ENCODE results near the gene SLC29A3. TPM values are rescaled to one million over a fixed set of nuclear protein-coding genes. Genes with fewer than 3 reads are reported as not detected.

Gene SLC29A3
- total and polyA plus RNA-seq, 5 donors from 2014 or later: 4.8 to 16.2 (median 11.1) TPM

DNA sequence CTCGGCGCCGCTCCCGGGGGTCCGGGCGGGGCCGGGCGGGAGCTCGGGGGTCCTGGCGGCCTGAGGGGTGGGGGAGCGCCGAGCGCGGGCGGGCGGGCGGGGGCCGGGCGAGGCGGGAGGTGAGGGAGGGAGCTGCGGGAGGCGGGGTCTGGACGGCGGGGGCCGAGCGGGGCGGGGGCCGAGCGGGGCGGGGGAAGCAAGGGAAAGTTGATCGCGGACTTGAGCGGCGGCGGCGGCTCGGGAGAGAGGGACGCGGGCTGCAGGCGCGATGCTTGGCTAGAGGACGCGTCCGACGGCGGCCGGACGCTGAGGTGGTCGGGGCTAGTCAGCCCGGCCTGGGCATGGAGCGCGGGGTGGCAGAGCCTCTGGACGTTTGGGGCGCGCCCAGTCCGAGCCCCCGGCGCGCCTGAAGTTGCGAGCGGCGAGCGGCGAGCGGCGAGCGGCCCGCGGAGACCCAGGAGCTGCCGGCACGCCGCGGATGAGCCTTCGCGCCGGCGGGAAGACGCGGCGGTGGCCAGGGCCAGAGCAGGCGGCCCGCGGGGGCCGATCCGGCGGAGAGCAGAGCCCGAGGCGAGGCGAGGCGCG lies 77.7 kb downstream of the SLC29A3 start, which contains the start of gene CDH23:
Gene CDH23 (plus strand): TSS at position 210 of the 585 bp plus-strand sequence. CDS start 42,912 bp downstream, outside the sequence.
- H3K9me3 ChIP-seq (ENCODE audit: control insufficient read depth in 2 of 2, low read length in 2 of 2): no peaks in the 10 kb centered on the region
- H3K4me1 ChIP-seq (ENCODE audit: control insufficient read depth, insufficient read depth, low read length, poor library complexity, severe bottlenecking): peaks cover 4% of the 10 kb centered on the region
- H3K36me3 Mint-ChIP-seq: no peaks in the 10 kb centered on the region
- H3K27ac Mint-ChIP-seq: no peak within 1 kb of the TSS
- peak within 1 kb of the TSS in 3 of 4 donors; percentile 26 to 80 (median 67) for H3K4me3 Mint-ChIP-seq
- no peak within 1 kb of the TSS for H3K4me3 ChIP-seq (ENCODE audit: low read depth, low read length)
- H3K27me3 ChIP-seq (ENCODE audit: control insufficient read depth, insufficient read depth, low read length): peaks cover 31% of the 10 kb centered on the region
- peaks cover 0 to 10% (median 0%) of the 10 kb centered on the region in 4 donors for H3K4me1 Mint-ChIP-seq
- H3K27ac ChIP-seq (ENCODE audit: insufficient read depth, low read length, poor library complexity, severe bottlenecking): no peak within 1 kb of the TSS
- ATAC-seq (ENCODE audit: low read depth in 2 of 2) (no peak), DNase-seq (no peak)
- H3K27me3 Mint-ChIP-seq: peaks cover 71% of the 10 kb centered on the region
- H3K9me3 Mint-ChIP-seq: peaks cover 0 to 3% (median 0%) of the 10 kb centered on the region in 7 donors
- H3K36me3 ChIP-seq (ENCODE audit: control insufficient read depth, insufficient read depth, low read length): no peaks in the 10 kb centered on the region

DNA sequence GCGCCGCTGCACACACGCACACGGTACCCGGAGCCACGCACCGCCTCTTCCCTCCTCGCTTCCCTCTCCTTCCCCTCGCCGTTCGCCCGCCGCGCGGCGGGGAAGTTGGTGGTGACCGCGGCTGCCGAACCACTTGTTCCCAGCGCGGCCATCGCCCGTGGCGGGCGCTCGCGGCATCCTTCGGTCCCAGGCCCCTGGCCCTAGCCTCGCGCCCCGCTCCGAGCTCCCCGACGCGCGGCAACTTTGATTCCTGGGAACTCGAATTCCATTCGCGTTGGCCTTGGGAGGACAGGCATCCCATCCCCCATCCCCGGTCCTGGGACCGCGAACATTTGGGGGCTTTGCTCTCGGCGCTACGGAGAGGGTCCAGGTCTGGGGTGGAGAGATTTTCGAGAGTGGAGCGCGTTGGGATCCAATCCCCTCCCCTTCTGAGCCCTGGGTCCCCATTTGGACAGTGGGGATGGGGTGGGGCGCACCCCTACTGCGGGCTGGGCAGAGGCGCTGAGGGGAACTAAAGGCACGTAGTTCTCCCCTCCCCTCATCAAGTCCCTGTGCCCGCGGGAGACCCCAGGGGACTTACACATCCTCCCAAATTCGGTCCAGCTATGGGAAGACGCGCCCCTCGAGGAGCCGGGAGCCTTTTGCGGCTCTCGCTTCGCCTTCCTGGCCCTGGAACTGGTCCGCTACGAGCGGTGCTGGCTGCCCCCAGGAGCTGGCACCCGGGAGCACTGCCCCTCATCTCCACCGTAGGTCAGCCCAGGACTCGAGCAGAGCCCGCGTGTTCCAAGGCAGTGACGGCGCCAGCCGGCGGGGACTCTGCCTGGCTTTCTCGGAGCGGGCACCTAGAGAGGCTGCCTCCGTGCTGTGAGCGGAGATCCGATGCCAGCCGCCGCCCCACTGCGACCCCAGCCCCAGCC lies 78.5 kb downstream of the SLC29A3 start:
- no peak overlapping the region for H3K27ac ChIP-seq (ENCODE audit: insufficient read depth, low read length, poor library complexity, severe bottlenecking)
- H3K9me3 ChIP-seq (ENCODE audit: control insufficient read depth in 2 of 2, low read length in 2 of 2): no peaks in the 10 kb centered on the region
- Mint-ChIP-seq H3K27ac (no peak overlapping the region), H3K4me1 (peaks cover 0 to 10% (median 0%) of the 10 kb centered on the region in 4 donors), H3K36me3 (no peaks in the 10 kb centered on the region), H3K4me3 (peak overlapping the region in 2 of 4 donors; percentile 67 to 70), H3K27me3 (peaks cover 67% of the 10 kb centered on the region), H3K9me3 (peaks cover 0 to 3% (median 0%) of the 10 kb centered on the region in 7 donors)
- no peak overlapping the region for H3K4me3 ChIP-seq (ENCODE audit: low read depth, low read length)
- no peak for DNase-seq
- no peaks in the 10 kb centered on the region for H3K36me3 ChIP-seq (ENCODE audit: control insufficient read depth, insufficient read depth, low read length)
- no peak for ATAC-seq (ENCODE audit: low read depth in 2 of 2)
- peaks cover 28% of the 10 kb centered on the region for H3K27me3 ChIP-seq (ENCODE audit: control insufficient read depth, insufficient read depth, low read length)
- H3K4me1 ChIP-seq (ENCODE audit: control insufficient read depth, insufficient read depth, low read length, poor library complexity, severe bottlenecking): peaks cover 4% of the 10 kb centered on the region

DNA sequence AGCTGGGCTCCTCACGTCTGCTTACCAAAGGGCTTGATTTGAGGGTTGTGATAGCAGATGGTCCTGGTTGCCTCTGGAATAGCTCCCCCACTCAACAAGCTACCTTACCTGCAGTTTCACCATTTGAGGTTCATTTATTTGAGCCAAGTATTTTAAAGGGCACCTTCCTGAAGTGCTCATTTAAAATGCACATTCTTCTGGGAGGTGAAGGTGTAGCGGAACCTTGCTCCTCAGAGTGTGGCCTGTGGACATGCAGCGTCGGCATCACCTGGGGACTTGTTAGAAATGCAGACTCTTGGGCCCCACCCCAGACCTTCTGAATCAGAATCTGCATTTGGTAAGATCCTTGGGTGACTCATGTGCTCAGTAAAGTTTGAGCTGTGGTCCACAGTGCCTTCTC lies 79.9 kb downstream of the SLC29A3 start:
- Histone ChIP-seq H3K4me3 (ENCODE audit: low read depth, low read length) (no peak overlapping the region), H3K9me3 (ENCODE audit: control insufficient read depth in 2 of 2, low read length in 2 of 2) (no peaks in the 10 kb centered on the region), H3K4me1 (ENCODE audit: control insufficient read depth, insufficient read depth, low read length, poor library complexity, severe bottlenecking) (peaks cover 4% of the 10 kb centered on the region), H3K27me3 (ENCODE audit: control insufficient read depth, insufficient read depth, low read length) (peaks cover 28% of the 10 kb centered on the region), H3K36me3 (ENCODE audit: control insufficient read depth, insufficient read depth, low read length) (no peaks in the 10 kb centered on the region), H3K27ac (ENCODE audit: insufficient read depth, low read length, poor library complexity, severe bottlenecking) (no peak overlapping the region)
- DNase-seq (no peak), ATAC-seq (ENCODE audit: low read depth in 2 of 2) (no peak)
- H3K27me3 Mint-ChIP-seq: peaks cover 58% of the 10 kb centered on the region
- H3K4me3 Mint-ChIP-seq: peak overlapping the region in 1 of 4 donors; percentile 13
- peaks cover 0 to 3% (median 0%) of the 10 kb centered on the region in 7 donors for H3K9me3 Mint-ChIP-seq
- no peaks in the 10 kb centered on the region for H3K36me3 Mint-ChIP-seq
- H3K4me1 Mint-ChIP-seq: peaks cover 0 to 10% (median 0%) of the 10 kb centered on the region in 4 donors
- no peak overlapping the region for H3K27ac Mint-ChIP-seq

DNA sequence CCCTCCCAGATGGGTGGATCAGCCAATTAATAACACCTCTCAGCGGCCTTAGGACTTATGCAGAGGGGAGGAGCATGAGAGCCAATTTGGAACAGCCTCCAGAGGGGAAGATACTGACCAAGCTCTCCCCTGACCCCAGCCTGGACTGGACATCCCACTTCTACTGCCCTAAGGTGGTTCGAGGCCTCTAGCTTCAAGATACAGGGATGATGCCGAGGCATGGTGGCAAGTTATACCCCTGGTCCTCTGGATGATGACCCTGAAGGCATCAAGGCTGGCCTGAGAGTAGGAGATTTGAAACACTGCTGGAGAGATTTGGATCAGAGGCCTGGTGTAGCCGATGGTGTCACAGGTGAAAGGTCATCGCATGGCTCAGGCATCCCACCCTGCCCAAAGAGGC lies 80.9 kb downstream of the SLC29A3 start:
- Histone ChIP-seq H3K9me3 (ENCODE audit: control insufficient read depth in 2 of 2, low read length in 2 of 2) (no peaks in the 10 kb centered on the region), H3K4me1 (ENCODE audit: control insufficient read depth, insufficient read depth, low read length, poor library complexity, severe bottlenecking) (peaks cover 4% of the 10 kb centered on the region), H3K27ac (ENCODE audit: insufficient read depth, low read length, poor library complexity, severe bottlenecking) (no peak overlapping the region), H3K4me3 (ENCODE audit: low read depth, low read length) (no peak overlapping the region), H3K36me3 (ENCODE audit: control insufficient read depth, insufficient read depth, low read length) (no peaks in the 10 kb centered on the region), H3K27me3 (ENCODE audit: control insufficient read depth, insufficient read depth, low read length) (peaks cover 23% of the 10 kb centered on the region)
- H3K4me3 Mint-ChIP-seq: no peak overlapping the region
- H3K4me1 Mint-ChIP-seq: peaks cover 0 to 10% (median 0%) of the 10 kb centered on the region in 4 donors
- ATAC-seq (ENCODE audit: low read depth in 2 of 2) (no peak), DNase-seq (no peak)
- H3K27me3 Mint-ChIP-seq: peaks cover 53% of the 10 kb centered on the region
- H3K27ac Mint-ChIP-seq: no peak overlapping the region
- peaks cover 0 to 1% (median 0%) of the 10 kb centered on the region in 7 donors for H3K9me3 Mint-ChIP-seq
- H3K36me3 Mint-ChIP-seq: no peaks in the 10 kb centered on the region

DNA sequence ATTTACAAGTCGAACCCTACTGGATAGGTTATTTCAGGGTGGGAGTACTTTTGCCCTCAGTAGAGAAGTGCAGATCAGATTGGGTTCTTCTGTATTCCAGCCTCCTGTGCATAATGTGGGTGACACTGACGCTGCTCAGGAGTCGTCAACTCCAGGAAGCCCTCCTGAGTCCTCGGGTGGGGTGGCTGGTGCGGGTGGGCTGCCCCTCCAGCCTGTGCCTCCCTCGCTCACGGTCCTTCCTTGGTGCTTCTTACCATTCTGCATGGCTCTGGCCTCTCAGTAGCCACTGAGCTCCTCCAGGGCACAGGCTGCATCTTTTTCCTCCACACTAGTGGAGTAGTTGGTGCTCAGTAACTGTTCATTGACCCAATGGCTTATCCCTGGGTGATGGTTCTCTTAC lies 82.0 kb downstream of the SLC29A3 start:
- no peak for DNase-seq
- no peak overlapping the region for H3K27ac ChIP-seq (ENCODE audit: insufficient read depth, low read length, poor library complexity, severe bottlenecking)
- peaks cover 13% of the 10 kb centered on the region for H3K27me3 ChIP-seq (ENCODE audit: control insufficient read depth, insufficient read depth, low read length)
- no peak overlapping the region for H3K4me3 Mint-ChIP-seq
- H3K36me3 ChIP-seq (ENCODE audit: control insufficient read depth, insufficient read depth, low read length): no peaks in the 10 kb centered on the region
- peaks cover 0 to 1% (median 0%) of the 10 kb centered on the region in 7 donors for H3K9me3 Mint-ChIP-seq
- H3K36me3 Mint-ChIP-seq: no peaks in the 10 kb centered on the region
- peaks cover 42% of the 10 kb centered on the region for H3K27me3 Mint-ChIP-seq
- H3K4me1 ChIP-seq (ENCODE audit: control insufficient read depth, insufficient read depth, low read length, poor library complexity, severe bottlenecking): peaks cover 4% of the 10 kb centered on the region
- no peak overlapping the region for H3K27ac Mint-ChIP-seq
- H3K4me1 Mint-ChIP-seq: peaks cover 0 to 8% (median 0%) of the 10 kb centered on the region in 4 donors
- H3K9me3 ChIP-seq (ENCODE audit: control insufficient read depth in 2 of 2, low read length in 2 of 2): no peaks in the 10 kb centered on the region
- H3K4me3 ChIP-seq (ENCODE audit: low read depth, low read length): no peak overlapping the region
- no peak for ATAC-seq (ENCODE audit: low read depth in 2 of 2)

DNA sequence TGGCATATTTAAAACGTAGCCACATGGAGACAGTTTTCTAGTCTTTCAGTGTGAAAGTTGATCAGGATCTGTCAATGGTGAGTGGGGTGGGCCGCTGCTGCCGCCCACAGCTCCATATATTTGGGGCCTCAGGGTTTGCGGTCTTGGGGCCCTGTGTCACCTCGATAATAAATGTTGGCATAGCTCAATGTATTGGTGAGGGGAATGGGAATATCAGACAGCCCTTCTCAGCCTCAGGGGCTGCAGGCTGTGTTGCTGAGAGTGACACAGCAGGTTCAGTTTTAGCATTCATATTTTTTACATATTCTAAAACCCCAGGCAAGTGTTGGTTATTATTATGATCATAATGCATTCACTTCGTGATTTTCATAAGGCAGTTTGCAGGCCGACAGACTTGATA lies 82.9 kb downstream of the SLC29A3 start:
- ATAC-seq (ENCODE audit: low read depth in 2 of 2) (no peak), DNase-seq (no peak)
- Mint-ChIP-seq H3K4me1 (peaks cover 0 to 8% (median 0%) of the 10 kb centered on the region in 4 donors), H3K4me3 (no peak overlapping the region), H3K27me3 (peaks cover 40% of the 10 kb centered on the region), H3K36me3 (no peaks in the 10 kb centered on the region), H3K27ac (no peak overlapping the region), H3K9me3 (peaks cover 0 to 1% (median 0%) of the 10 kb centered on the region in 7 donors)
- no peak overlapping the region for H3K27ac ChIP-seq (ENCODE audit: insufficient read depth, low read length, poor library complexity, severe bottlenecking)
- H3K36me3 ChIP-seq (ENCODE audit: control insufficient read depth, insufficient read depth, low read length): no peaks in the 10 kb centered on the region
- H3K4me3 ChIP-seq (ENCODE audit: low read depth, low read length): no peak overlapping the region
- H3K4me1 ChIP-seq (ENCODE audit: control insufficient read depth, insufficient read depth, low read length, poor library complexity, severe bottlenecking): peaks cover 4% of the 10 kb centered on the region
- H3K27me3 ChIP-seq (ENCODE audit: control insufficient read depth, insufficient read depth, low read length): peaks cover 12% of the 10 kb centered on the region
- H3K9me3 ChIP-seq (ENCODE audit: control insufficient read depth in 2 of 2, low read length in 2 of 2): no peaks in the 10 kb centered on the region

DNA sequence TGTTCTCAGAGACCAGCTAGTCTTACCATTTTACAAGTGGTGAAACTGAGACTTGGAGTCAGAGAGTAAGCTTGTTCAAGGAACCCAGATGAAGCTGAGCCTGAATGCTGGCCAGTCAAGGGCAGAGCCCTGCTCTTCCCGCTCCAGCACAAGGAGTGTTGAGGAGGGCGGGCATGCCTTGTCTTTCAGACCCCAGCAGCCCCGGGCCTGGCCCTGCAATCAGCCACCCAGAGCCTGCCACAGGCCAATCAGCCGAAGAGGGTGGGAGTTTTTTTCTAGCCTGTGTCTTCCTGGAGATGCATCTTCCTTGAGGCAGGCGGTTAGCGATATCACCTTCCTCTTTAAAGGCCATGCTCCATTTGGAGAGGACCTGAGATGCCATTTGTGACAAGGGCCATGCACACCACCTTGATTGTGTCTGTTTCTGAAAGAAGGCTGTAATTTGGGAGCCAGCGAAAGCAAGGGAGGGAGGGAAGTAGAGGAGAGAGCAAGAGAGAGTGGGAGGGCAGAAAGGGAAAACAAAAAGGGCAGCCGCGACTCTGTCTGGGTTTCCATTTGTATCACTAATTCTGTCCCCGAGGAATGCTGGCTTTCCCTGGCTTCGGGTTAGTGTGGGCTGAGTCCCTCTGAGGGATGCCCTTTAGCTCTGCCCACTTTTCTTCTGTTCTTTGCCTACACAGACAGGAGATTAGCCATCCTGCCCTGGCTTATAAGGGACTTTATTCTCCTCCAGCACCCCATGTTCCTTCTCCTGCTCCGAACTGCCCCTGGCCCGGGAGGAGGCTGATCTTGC lies 85.6 kb downstream of the SLC29A3 start:
- Histone ChIP-seq H3K9me3 (ENCODE audit: control insufficient read depth in 2 of 2, low read length in 2 of 2) (no peaks in the 10 kb centered on the region), H3K36me3 (ENCODE audit: control insufficient read depth, insufficient read depth, low read length) (no peaks in the 10 kb centered on the region), H3K4me1 (ENCODE audit: control insufficient read depth, insufficient read depth, low read length, poor library complexity, severe bottlenecking) (no peaks in the 10 kb centered on the region), H3K27me3 (ENCODE audit: control insufficient read depth, insufficient read depth, low read length) (peaks cover under 1% of the 10 kb centered on the region), H3K27ac (ENCODE audit: insufficient read depth, low read length, poor library complexity, severe bottlenecking) (no peak overlapping the region), H3K4me3 (ENCODE audit: low read depth, low read length) (no peak overlapping the region)
- no peak overlapping the region for H3K4me3 Mint-ChIP-seq
- peaks cover 18% of the 10 kb centered on the region for H3K27me3 Mint-ChIP-seq
- H3K4me1 Mint-ChIP-seq: no peaks in the 10 kb centered on the region
- no peak for ATAC-seq (ENCODE audit: low read depth in 2 of 2)
- no peak for DNase-seq
- no peaks in the 10 kb centered on the region for H3K36me3 Mint-ChIP-seq
- peaks cover 0 to 2% (median 0%) of the 10 kb centered on the region in 7 donors for H3K9me3 Mint-ChIP-seq
- no peak overlapping the region for H3K27ac Mint-ChIP-seq

All from CD4-positive, CD25-positive, alpha-beta regulatory T cell (primary cell).